Measurements from ENCODE around the gene SNRPB. TPM values are rescaled to one million over a fixed set of nuclear protein-coding genes. Genes with fewer than 3 reads are reported as not detected.
"Not testable (repeated sequence)": the region's sequence is repeated elsewhere in the genome, so short reads cannot be mapped to it uniquely, and the experiment has no call there.

Gene SNRPB
- total RNA-seq, 1 experiment from 2014 or later, result 393 TPM

DNA sequence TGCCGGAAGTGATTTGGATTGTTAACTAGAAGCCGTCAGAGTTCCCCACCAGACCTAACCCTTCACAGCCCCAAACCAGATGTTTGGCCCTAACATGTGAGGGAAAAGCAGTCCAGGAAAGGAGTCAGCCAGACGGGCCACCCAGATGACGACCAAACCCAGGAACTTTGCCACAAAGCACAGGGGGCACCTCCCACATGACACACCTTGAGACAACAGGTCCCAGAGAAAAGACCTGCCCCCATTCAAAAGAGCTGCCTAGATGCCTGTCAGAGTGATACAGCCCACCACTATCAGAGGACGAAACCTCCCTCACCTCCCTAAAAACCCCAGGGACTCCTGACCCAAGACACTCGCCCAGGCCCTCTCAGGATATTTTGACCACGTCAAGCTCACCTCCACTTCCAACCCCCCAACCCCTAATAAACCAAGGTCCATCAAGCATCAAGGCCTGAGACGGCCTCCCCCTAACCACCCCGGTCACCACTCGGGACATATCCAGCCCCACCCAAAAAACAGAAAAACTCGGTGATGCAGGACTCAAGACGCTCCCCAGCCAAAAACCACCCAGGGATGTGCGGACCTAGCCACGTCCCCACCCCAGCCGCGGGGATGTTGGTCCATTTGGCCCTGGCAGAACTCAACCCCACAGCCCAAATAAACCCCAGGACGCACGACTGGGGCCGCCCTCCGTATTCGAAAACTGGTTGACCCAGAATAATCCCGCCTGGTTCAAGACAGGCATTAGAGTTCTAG, 37.5 kb upstream of the SNRPB start:
- no peaks in the 10 kb centered on the region; the same call in 1 of the 2 replicates for H3K27me3 ChIP-seq (ENCODE audit: control insufficient read depth, insufficient read depth, low read length)
- peaks cover 4% of the 10 kb centered on the region; the same call in 1 of the 2 replicates for H3K36me3 ChIP-seq (ENCODE audit: control insufficient read depth, insufficient read depth, low read length)
- peaks cover 7% of the 10 kb centered on the region for H3K4me1 ChIP-seq (ENCODE audit: control insufficient read depth, insufficient read depth, low read length)
- ATAC-seq (peak; percentile 30), DNase-seq (ENCODE audit: low read depth, low spot score) (no peak)
- ChIA-PET POLR2A (no interaction called here), CTCF (no interaction called here)
- no peaks in the 10 kb centered on the region for H3K9me3 ChIP-seq (ENCODE audit: control insufficient read depth, insufficient read depth, low read depth, low read length)
- in situ Hi-C loops (cut with HindIII; ENCODE audit: low pct_unique_long_range_greater_than_20kb, low sequenced_read_pairs) (no loop called here), intact Hi-C loops (cut with micrococcal nuclease; ENCODE audit: unreplicated experiment) (no loop called here)
- peak overlapping the region; percentile 97 for H3K27ac ChIP-seq (ENCODE audit: low read length)
- TF ChIP-seq SIN3A (IDR thresholded peaks at IDR 0.05; ENCODE audit: borderline replicate concordance, insufficient read depth, low read depth, low read length), result no peak
- no peak for TF ChIP-seq TCF7L2 (IDR thresholded peaks at IDR 0.05; ENCODE audit: low read depth, low read length)
- TF ChIP-seq, protein P1, sequence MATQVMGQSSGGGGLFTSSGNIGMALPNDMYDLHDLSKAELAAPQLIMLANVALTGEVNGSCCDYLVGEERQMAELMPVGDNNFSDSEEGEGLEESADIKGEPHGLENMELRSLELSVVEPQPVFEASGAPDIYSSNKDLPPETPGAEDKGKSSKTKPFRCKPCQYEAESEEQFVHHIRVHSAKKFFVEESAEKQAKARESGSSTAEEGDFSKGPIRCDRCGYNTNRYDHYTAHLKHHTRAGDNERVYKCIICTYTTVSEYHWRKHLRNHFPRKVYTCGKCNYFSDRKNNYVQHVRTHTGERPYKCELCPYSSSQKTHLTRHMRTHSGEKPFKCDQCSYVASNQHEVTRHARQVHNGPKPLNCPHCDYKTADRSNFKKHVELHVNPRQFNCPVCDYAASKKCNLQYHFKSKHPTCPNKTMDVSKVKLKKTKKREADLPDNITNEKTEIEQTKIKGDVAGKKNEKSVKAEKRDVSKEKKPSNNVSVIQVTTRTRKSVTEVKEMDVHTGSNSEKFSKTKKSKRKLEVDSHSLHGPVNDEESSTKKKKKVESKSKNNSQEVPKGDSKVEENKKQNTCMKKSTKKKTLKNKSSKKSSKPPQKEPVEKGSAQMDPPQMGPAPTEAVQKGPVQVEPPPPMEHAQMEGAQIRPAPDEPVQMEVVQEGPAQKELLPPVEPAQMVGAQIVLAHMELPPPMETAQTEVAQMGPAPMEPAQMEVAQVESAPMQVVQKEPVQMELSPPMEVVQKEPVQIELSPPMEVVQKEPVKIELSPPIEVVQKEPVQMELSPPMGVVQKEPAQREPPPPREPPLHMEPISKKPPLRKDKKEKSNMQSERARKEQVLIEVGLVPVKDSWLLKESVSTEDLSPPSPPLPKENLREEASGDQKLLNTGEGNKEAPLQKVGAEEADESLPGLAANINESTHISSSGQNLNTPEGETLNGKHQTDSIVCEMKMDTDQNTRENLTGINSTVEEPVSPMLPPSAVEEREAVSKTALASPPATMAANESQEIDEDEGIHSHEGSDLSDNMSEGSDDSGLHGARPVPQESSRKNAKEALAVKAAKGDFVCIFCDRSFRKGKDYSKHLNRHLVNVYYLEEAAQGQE (IDR thresholded peaks at IDR 0.05; ENCODE audit: insufficient read depth in 1 of 2, low read depth in 2 of 2, low read length in 1 of 2), result no peak
- TF ChIP-seq, protein P2, sequence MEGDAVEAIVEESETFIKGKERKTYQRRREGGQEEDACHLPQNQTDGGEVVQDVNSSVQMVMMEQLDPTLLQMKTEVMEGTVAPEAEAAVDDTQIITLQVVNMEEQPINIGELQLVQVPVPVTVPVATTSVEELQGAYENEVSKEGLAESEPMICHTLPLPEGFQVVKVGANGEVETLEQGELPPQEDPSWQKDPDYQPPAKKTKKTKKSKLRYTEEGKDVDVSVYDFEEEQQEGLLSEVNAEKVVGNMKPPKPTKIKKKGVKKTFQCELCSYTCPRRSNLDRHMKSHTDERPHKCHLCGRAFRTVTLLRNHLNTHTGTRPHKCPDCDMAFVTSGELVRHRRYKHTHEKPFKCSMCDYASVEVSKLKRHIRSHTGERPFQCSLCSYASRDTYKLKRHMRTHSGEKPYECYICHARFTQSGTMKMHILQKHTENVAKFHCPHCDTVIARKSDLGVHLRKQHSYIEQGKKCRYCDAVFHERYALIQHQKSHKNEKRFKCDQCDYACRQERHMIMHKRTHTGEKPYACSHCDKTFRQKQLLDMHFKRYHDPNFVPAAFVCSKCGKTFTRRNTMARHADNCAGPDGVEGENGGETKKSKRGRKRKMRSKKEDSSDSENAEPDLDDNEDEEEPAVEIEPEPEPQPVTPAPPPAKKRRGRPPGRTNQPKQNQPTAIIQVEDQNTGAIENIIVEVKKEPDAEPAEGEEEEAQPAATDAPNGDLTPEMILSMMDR (IDR thresholded peaks at IDR 0.05), result no peak
- TF ChIP-seq POLR2AphosphoS5 (IDR thresholded peaks at IDR 0.05; ENCODE audit: low read depth, low read length), result no peak
- peak overlapping the region; percentile 73 to 96 for H3K4me3 ChIP-seq (ENCODE audit: low read depth in 2 of 2, low read length in 2 of 2)
- BruUV-seq (replicated peaks), result TSS peak; percentile 72

DNA sequence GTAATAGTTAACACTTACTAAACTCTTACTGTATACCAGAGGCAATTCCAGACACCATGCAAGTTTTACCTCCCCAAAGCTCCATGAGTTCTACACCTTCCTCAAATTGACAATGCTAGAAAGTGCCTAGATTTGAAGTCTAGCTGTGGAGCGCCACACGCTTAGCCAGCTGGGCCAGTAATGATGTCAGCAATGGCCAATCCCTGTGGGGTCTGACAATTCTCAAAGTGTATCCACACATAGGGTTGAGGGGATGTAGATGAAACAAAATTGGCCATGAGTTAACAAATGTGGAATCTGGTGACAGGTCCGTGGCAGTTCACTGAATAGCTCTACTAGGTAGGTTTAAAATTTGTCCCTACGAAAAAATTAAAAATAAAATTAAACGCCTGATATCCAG, 36.9 kb upstream of the SNRPB start:
- Histone ChIP-seq H3K4me1 (ENCODE audit: control insufficient read depth, insufficient read depth, low read length) (peaks cover 7% of the 10 kb centered on the region), H3K4me3 (ENCODE audit: low read depth in 2 of 2, low read length in 2 of 2) (peak overlapping the region; percentile 73 to 96; a peak in 3 of 4 replicates), H3K27ac (ENCODE audit: low read length) (peak overlapping the region; percentile 97), H3K27me3 (ENCODE audit: control insufficient read depth, insufficient read depth, low read length) (no peaks in the 10 kb centered on the region; the same call in 1 of the 2 replicates), H3K9me3 (ENCODE audit: control insufficient read depth, insufficient read depth, low read depth, low read length) (no peaks in the 10 kb centered on the region), H3K36me3 (ENCODE audit: control insufficient read depth, insufficient read depth, low read length) (peaks cover 4% of the 10 kb centered on the region; the same call in 1 of the 2 replicates)
- intact Hi-C loops (cut with micrococcal nuclease; ENCODE audit: unreplicated experiment), result no loop called here
- ChIA-PET CTCF (no interaction called here), POLR2A (no interaction called here)
- no TSS peak for BruUV-seq (replicated peaks)
- DNase-seq (ENCODE audit: low read depth, low spot score) (no peak), ATAC-seq (no peak)
- in situ Hi-C loops (cut with HindIII; ENCODE audit: low pct_unique_long_range_greater_than_20kb, low sequenced_read_pairs), result no loop called here
- TF ChIP-seq, protein P2 (IDR thresholded peaks at IDR 0.05), result no peak
- TF ChIP-seq TCF7L2 (IDR thresholded peaks at IDR 0.05; ENCODE audit: low read depth, low read length) (no peak), SIN3A (IDR thresholded peaks at IDR 0.05; ENCODE audit: borderline replicate concordance, insufficient read depth, low read depth, low read length) (no peak), POLR2AphosphoS5 (IDR thresholded peaks at IDR 0.05; ENCODE audit: low read depth, low read length) (no peak)
- TF ChIP-seq, protein P1 (IDR thresholded peaks at IDR 0.05; ENCODE audit: insufficient read depth in 1 of 2, low read depth in 2 of 2, low read length in 1 of 2), result no peak

DNA sequence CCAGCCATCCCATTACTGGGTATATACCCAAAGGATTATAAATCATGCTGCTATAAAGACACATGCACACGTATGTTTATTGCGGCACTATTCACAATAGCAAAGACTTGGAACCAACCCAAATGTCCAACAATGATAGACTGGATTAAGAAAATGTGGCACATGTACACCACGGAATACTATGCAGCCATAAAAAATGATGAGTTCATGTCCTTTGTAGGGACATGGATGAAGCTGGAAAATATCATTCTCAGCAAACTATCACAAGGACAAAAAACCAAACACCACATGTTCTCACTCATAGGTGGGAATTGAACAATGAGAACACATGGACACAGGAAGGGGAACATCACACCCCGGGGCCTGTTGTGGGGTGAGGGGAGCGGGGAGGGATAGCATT, 35.8 kb upstream of the SNRPB start:
- H3K4me1 ChIP-seq (ENCODE audit: control insufficient read depth, insufficient read depth, low read length); in situ Hi-C loops (cut with HindIII; ENCODE audit: low pct_unique_long_range_greater_than_20kb, low sequenced_read_pairs); intact Hi-C loops (cut with micrococcal nuclease; ENCODE audit: unreplicated experiment); H3K4me3 ChIP-seq (ENCODE audit: low read depth in 2 of 2, low read length in 2 of 2); BruUV-seq (replicated peaks); H3K27ac ChIP-seq (ENCODE audit: low read length); ATAC-seq; H3K9me3 ChIP-seq (ENCODE audit: control insufficient read depth, insufficient read depth, low read depth, low read length); POLR2A ChIA-PET; DNase-seq (ENCODE audit: low read depth, low spot score); H3K27me3 ChIP-seq (ENCODE audit: control insufficient read depth, insufficient read depth, low read length); CTCF ChIA-PET; H3K36me3 ChIP-seq (ENCODE audit: control insufficient read depth, insufficient read depth, low read length): not testable (repeated sequence)
